ENCODE measurements around the gene SLC30A2. TPM values are rescaled to one million over a fixed set of nuclear protein-coding genes. Genes with fewer than 3 reads are reported as not detected.
A peak's percentile ranks its signal among the peaks of the same experiment; 100 is the strongest.

SLC30A2 gene
- total RNA-seq, 1 experiment from 2014 or later = 0.07 TPM

DNA sequence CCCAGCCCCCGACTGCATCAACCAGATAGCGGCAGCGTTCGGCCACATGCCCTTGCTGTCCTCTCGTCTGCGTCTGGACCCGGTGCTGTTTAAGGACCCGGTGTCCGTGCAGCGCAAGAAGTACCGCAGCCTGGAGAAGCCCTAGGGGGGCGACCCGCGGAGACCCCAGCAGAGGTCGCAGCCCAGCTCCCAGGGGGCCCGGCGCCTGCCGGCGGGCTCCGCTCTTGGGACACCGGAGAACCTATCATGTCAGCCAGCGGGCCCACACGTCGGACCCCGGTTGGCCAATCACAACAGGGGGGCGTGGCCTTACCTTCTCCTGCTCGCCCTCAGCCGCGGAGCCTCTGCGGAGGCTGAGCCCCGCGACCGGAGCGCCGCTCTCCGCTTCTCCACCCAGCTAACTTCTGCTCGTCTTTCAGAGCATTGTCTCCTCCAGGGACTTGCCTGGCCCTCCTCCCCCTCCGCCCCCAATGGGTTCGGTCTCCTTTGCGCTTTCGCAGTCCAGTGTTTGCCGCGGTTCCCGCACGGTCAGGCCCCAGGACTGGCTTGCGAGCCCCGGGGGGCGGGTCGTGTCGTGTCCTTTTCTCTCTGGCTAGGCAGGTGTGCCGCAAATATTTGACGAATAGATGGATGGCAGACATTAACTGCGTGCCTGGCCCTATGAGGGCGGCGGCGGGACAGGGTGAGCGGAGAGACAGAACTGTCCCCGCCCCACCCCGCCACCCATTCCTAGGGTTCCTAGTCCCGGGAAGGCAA is 10.5 kb downstream of the SLC30A2 start:
- peak overlapping the region; percentile 88 for H3K4me2 ChIP-seq (ENCODE audit: low read length)
- TF ChIP-seq EZH2phosphoT487 (IDR thresholded peaks at IDR 0.05; ENCODE audit: borderline replicate concordance, low read length) (no peak), EZH2 (IDR thresholded peaks at IDR 0.05; ENCODE audit: low read length, unreplicated experiment) (no peak)
- TF ChIP-seq, protein P1, sequence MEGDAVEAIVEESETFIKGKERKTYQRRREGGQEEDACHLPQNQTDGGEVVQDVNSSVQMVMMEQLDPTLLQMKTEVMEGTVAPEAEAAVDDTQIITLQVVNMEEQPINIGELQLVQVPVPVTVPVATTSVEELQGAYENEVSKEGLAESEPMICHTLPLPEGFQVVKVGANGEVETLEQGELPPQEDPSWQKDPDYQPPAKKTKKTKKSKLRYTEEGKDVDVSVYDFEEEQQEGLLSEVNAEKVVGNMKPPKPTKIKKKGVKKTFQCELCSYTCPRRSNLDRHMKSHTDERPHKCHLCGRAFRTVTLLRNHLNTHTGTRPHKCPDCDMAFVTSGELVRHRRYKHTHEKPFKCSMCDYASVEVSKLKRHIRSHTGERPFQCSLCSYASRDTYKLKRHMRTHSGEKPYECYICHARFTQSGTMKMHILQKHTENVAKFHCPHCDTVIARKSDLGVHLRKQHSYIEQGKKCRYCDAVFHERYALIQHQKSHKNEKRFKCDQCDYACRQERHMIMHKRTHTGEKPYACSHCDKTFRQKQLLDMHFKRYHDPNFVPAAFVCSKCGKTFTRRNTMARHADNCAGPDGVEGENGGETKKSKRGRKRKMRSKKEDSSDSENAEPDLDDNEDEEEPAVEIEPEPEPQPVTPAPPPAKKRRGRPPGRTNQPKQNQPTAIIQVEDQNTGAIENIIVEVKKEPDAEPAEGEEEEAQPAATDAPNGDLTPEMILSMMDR (conservative IDR thresholded peaks at IDR 0.05; ENCODE audit: low read depth, low read length) = peak; percentile 16; the same call in 1 of the 2 replicates
- no peak overlapping the region for H3K27ac ChIP-seq (ENCODE audit: low read length)
- CTCF ChIA-PET = interaction anchor here (1.4 to 2.5 kb wide), 3 partner anchors 109 to 140 kb away, joined by 4 to 27 read pairs (median 7); no protein-coding TSS in a partner anchor
- peaks cover 14% of the 10 kb centered on the region for H3K4me1 ChIP-seq (ENCODE audit: insufficient read depth, low read length)
- H4K20me1 ChIP-seq (ENCODE audit: low read length) = no peaks in the 10 kb centered on the region
- H3K4me3 ChIP-seq (ENCODE audit: low read length) = peak overlapping the region; percentile 80
- DNase-seq (peak; percentile 89), ATAC-seq (peak; percentile 90)
- peak overlapping the region; percentile 52 for H3K9ac ChIP-seq (ENCODE audit: low read length)
- intact Hi-C loops (cut with micrococcal nuclease) = loop anchor here (1.0 to 2.0 kb wide), 2 partner anchors 69 to 110 kb away; no protein-coding TSS in a partner anchor
- TSS peak; percentile 66 for BruUV-seq (replicated peaks)
- H2AFZ ChIP-seq (ENCODE audit: low read length) = peak overlapping the region; percentile 93
- no peaks in the 10 kb centered on the region for H3K79me2 ChIP-seq (ENCODE audit: low read length)
- H3F3A ChIP-seq (ENCODE audit: low read length, unreplicated experiment) = no peaks in the 10 kb centered on the region
- H3K9me2 ChIP-seq (replicated peaks; ENCODE audit: low read length) = no peaks in the 10 kb centered on the region
- H3K36me3 ChIP-seq (ENCODE audit: low read depth, low read length) = no peaks in the 10 kb centered on the region
- no peaks in the 10 kb centered on the region for H3K27me3 ChIP-seq (ENCODE audit: low read length)
- H3K9me3 ChIP-seq (ENCODE audit: low read length) = no peaks in the 10 kb centered on the region
- POLR2A ChIA-PET (ENCODE audit: unreplicated experiment) = interaction anchor here (0.6 kb wide), 1 partner anchor 208 kb away, joined by 3 read pairs; no protein-coding TSS in a partner anchor

DNA sequence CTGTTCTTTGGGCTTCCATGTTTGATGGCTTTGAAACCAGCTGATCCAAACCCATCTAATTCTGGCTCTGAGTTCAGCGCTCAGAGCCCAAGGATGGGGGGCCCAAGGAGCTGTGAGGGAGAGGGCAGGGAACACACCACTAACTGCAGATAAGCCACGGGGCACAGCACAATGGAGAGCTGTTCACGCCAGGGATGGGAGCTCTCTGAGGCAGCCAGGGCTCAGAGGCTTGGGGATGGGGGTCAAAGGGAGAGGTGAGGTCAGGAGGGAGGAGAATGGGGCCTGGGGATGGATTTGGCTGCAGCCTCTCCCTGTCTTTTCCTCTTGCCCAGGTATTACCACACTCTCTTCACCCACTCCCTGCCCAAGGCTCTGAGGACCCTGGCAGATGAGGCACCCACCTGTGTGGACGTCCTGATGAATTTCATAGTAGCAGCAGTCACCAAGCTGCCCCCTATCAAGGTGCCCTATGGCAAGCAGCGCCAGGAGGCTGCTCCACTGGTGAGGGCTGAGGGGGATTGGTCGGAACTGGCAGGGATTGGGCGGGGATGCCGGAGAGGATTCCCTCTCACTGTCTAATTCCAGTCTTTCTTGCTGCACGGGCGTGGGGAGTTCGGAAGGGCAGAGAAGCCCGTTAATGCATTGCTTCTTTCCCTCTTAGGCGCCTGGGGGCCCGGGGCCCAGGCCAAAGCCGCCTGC is 11.3 kb downstream of the SLC30A2 start:
- Histone ChIP-seq H3K36me3 (ENCODE audit: low read depth, low read length) (no peaks in the 10 kb centered on the region), H3K4me1 (ENCODE audit: insufficient read depth, low read length) (peaks cover 14% of the 10 kb centered on the region), H2AFZ (ENCODE audit: low read length) (peak overlapping the region; percentile 93), H4K20me1 (ENCODE audit: low read length) (no peaks in the 10 kb centered on the region), H3K4me3 (ENCODE audit: low read length) (peak overlapping the region; percentile 80), H3K27ac (ENCODE audit: low read length) (no peak overlapping the region), H3K9me2 (replicated peaks; ENCODE audit: low read length) (no peaks in the 10 kb centered on the region), H3F3A (ENCODE audit: low read length, unreplicated experiment) (no peaks in the 10 kb centered on the region), H3K79me2 (ENCODE audit: low read length) (no peaks in the 10 kb centered on the region), H3K9ac (ENCODE audit: low read length) (peak overlapping the region; percentile 52; the same call in 1 of the 2 replicates), H3K27me3 (ENCODE audit: low read length) (no peaks in the 10 kb centered on the region), H3K9me3 (ENCODE audit: low read length) (no peaks in the 10 kb centered on the region), H3K4me2 (ENCODE audit: low read length) (peak overlapping the region; percentile 88)
- ATAC-seq (peak; percentile 14), DNase-seq (no peak)
- CTCF ChIA-PET = interaction anchor here (1.9 to 2.5 kb wide), 2 partner anchors 110 to 139 kb away, joined by 7 to 27 read pairs; no protein-coding TSS in a partner anchor
- BruUV-seq (replicated peaks) = TSS peak; percentile 53
- POLR2A ChIA-PET (ENCODE audit: unreplicated experiment) = no interaction called here
- intact Hi-C loops (cut with micrococcal nuclease) = loop anchor here (1.0 to 2.0 kb wide), 2 partner anchors 70 to 111 kb away; no protein-coding TSS in a partner anchor
- TF ChIP-seq, protein P1 (conservative IDR thresholded peaks at IDR 0.05; ENCODE audit: low read depth, low read length) = no peak
- no peak for TF ChIP-seq EZH2phosphoT487 (IDR thresholded peaks at IDR 0.05; ENCODE audit: borderline replicate concordance, low read length)
- no peak for TF ChIP-seq EZH2 (IDR thresholded peaks at IDR 0.05; ENCODE audit: low read length, unreplicated experiment)

Measured in PC-3 (cell line).